Trophoblast cell (in vitro differentiated cells and primary cell): Measurements from ENCODE around the gene TSPAN12.
"Not testable (repeated sequence)": the region's sequence is repeated elsewhere in the genome, so short reads cannot be mapped to it uniquely, and the experiment has no call there.

Source experiments
- DNase-seq, 2 donors: peaks; one replicate each; pipeline ENCODE4 v3.0.0-alpha.2; 2016
- H2AFZ ChIP-seq: 2 replicates; pipeline ENCODE4 v1.6.1; 2013; ENCODE audit warnings: low read length, moderate library complexity, mild to moderate bottlenecking; ENCODE audit not compliant: insufficient read depth, poor library complexity
- H2AK5ac ChIP-seq: 2 replicates; pipeline ENCODE4 v1.6.1; 2013; ENCODE audit warnings: mild to moderate bottlenecking, low read length
- H2BK120ac ChIP-seq: 2 replicates; pipeline ENCODE4 v1.6.1; 2013; ENCODE audit warnings: low read length, mild to moderate bottlenecking, moderate library complexity; ENCODE audit not compliant: insufficient read depth, poor library complexity
- H2BK12ac ChIP-seq: 2 replicates; pipeline ENCODE4 v1.6.1; 2013; ENCODE audit warnings: mild to moderate bottlenecking, low read length, moderate library complexity
- H2BK5ac ChIP-seq: 2 replicates; pipeline ENCODE4 v1.6.1; 2013; ENCODE audit warnings: low read length, low read depth, moderate library complexity, mild to moderate bottlenecking; ENCODE audit not compliant: poor library complexity
- H3K14ac ChIP-seq: 2 replicates; pipeline ENCODE4 v1.6.1; 2013; ENCODE audit warnings: mild to moderate bottlenecking, low read length
- H3K18ac ChIP-seq: 2 replicates; pipeline ENCODE4 v1.6.1; 2013; ENCODE audit warnings: mild to moderate bottlenecking, low read length
- H3K23ac ChIP-seq: 2 replicates; pipeline ENCODE4 v1.6.1; 2013; ENCODE audit warnings: low read length
- H3K27ac ChIP-seq: 2 replicates; pipeline ENCODE4 v1.5.1; 2013; ENCODE audit warnings: low read depth, mild to moderate bottlenecking, inconsistent platforms, low read length, moderate library complexity
- H3K27me3 ChIP-seq: 2 replicates; pipeline ENCODE4 v1.6.1; 2013; ENCODE audit warnings: inconsistent platforms, mild to moderate bottlenecking, low read length, moderate library complexity; ENCODE audit not compliant: insufficient read depth
- H3K36me3 ChIP-seq, 2 experiments: 1 replicate in 1 of 2; 2 replicates in 1 of 2; pipeline ENCODE4 v1.6.1; 2013; ENCODE audit warnings: low read length in 2 of 2, mild to moderate bottlenecking in 2 of 2, moderate library complexity in 1 of 2; ENCODE audit not compliant: insufficient read depth in 2 of 2, control insufficient read depth in 1 of 2
- H3K4ac ChIP-seq: 2 replicates; pipeline ENCODE4 v1.6.1; 2013; ENCODE audit warnings: low read depth, mild to moderate bottlenecking, low read length, moderate library complexity
- H3K4me1 ChIP-seq, 2 experiments: 1 replicate in 1 of 2; 2 replicates in 1 of 2; pipeline ENCODE4 v1.6.1; 2013; ENCODE audit warnings: low read length in 2 of 2, mild to moderate bottlenecking in 2 of 2, moderate library complexity in 1 of 2; ENCODE audit not compliant: insufficient read depth in 2 of 2, control insufficient read depth in 1 of 2
- H3K4me2 ChIP-seq: 2 replicates; pipeline ENCODE4 v1.6.1; 2013; ENCODE audit warnings: inconsistent platforms, mild to moderate bottlenecking, low read length, moderate library complexity
- H3K4me3 ChIP-seq: 2 replicates; pipeline ENCODE4 v1.5.1; 2013; ENCODE audit warnings: mild to moderate bottlenecking, low read depth, low read length, inconsistent platforms
- H3K79me1 ChIP-seq: one replicate; pipeline ENCODE4 v1.6.1; 2013; ENCODE audit warnings: low read length
- H3K79me2 ChIP-seq: 2 replicates; pipeline ENCODE4 v1.6.1; 2013; ENCODE audit warnings: low read length, mild to moderate bottlenecking; ENCODE audit not compliant: control insufficient read depth, insufficient read depth, poor library complexity
- H3K9ac ChIP-seq: 2 replicates; pipeline ENCODE4 v1.6.1; 2013; ENCODE audit warnings: mild to moderate bottlenecking, low read length
- H3K9me3 ChIP-seq: 2 replicates; pipeline ENCODE4 v1.6.1; 2013; ENCODE audit warnings: low read depth, mild to moderate bottlenecking, control low read depth, inconsistent platforms, low read length; ENCODE audit not compliant: insufficient read depth
- H4K12ac ChIP-seq: 2 replicates; pipeline ENCODE4 v1.6.1; 2013; ENCODE audit warnings: low read depth, mild to moderate bottlenecking, low read length, moderate library complexity
- H4K8ac ChIP-seq: 2 replicates; pipeline ENCODE4 v1.6.1; 2013; ENCODE audit warnings: low read depth, mild to moderate bottlenecking, low read length, moderate library complexity
- H4K91ac ChIP-seq: one replicate; pipeline ENCODE4 v1.6.1; 2013; ENCODE audit warnings: low read depth, mild to moderate bottlenecking, low read length, moderate library complexity
- WGBS: extraction: QIAGEN DNeasy Blood & Tissue Kit; methylation state at CpG from one replicate; pipeline ENCODE4 v1.1.7; 2013; ENCODE audit warnings: missing lambda C conversion rate; ENCODE audit not compliant: insufficient read length, insufficient coverage; ENCODE audit errors: extremely low coverage; 5-methylcytosine and 5-hydroxymethylcytosine counted together

Gene TSPAN12

GRCh38 chr7:120780451-120780850 lies 77.5 kb downstream of the TSPAN12 start:
- not testable (repeated sequence) for H4K8ac ChIP-seq, H3K4me2 ChIP-seq, H2BK12ac ChIP-seq, H2BK5ac ChIP-seq, H3K18ac ChIP-seq, H2AK5ac ChIP-seq, H3K36me3 ChIP-seq, H2AFZ ChIP-seq, H3K27me3 ChIP-seq, H2BK120ac ChIP-seq, DNase-seq, H3K79me1 ChIP-seq, H4K91ac ChIP-seq, H4K12ac ChIP-seq, H3K9ac ChIP-seq, H3K9me3 ChIP-seq, H3K14ac ChIP-seq, H3K4me3 ChIP-seq, H3K4me1 ChIP-seq, H3K23ac ChIP-seq, H3K27ac ChIP-seq, H3K79me2 ChIP-seq, H3K4ac ChIP-seq
- no CpG with 5 or more reads among the region's 7 CpGs for WGBS

GRCh38 chr7:120779078-120779477 lies 78.9 kb downstream of the TSPAN12 start:
- H3K4me3 ChIP-seq, H3K36me3 ChIP-seq, H2AK5ac ChIP-seq, DNase-seq, H3K18ac ChIP-seq, H3K27ac ChIP-seq, H4K12ac ChIP-seq, H4K91ac ChIP-seq, H3K4me1 ChIP-seq, H3K23ac ChIP-seq, H3K4ac ChIP-seq, H3K14ac ChIP-seq, H2BK5ac ChIP-seq, H2BK120ac ChIP-seq, H3K9me3 ChIP-seq, H4K8ac ChIP-seq, H2AFZ ChIP-seq, H3K4me2 ChIP-seq, H3K9ac ChIP-seq, H3K79me1 ChIP-seq, H3K79me2 ChIP-seq, H2BK12ac ChIP-seq, H3K27me3 ChIP-seq: not testable (repeated sequence)
- WGBS, result no CpG with 5 or more reads among the region's 8 CpGs

GRCh38 chr7:120775755-120776154 lies 82.2 kb downstream of the TSPAN12 start:
- H2BK120ac ChIP-seq, result no peak overlapping the region

DNA sequence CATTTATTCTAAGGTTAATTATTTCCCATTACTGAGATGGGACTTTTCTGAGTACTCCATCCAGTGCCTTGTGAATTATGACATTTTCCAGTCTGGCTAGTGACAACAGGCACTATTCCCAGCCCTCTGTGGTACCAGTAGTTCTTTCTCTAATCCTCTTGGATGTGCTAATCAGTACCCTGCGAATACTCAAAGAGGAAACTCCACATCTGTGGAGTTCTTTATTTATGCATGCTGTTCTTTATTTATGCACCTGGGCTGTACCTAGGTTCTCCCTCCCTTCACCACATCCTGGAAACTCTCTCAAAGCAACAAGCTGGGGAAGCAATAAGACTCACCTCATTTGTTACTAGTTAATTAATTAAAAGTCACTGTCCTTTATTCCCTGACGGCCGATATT lies 83.5 kb downstream of the TSPAN12 start:
- Histone ChIP-seq H4K8ac (no peak overlapping the region), H3K27ac (no peak overlapping the region), H2BK120ac (no peak overlapping the region), H3K4me2 (no peak overlapping the region), H3K79me2 (no peaks in the 10 kb centered on the region), H3K27me3 (no peaks in the 10 kb centered on the region), H3K79me1 (no peaks in the 10 kb centered on the region), H4K91ac (no peak overlapping the region), H3K23ac (no peak overlapping the region), H3K4me1 (no peaks in the 10 kb centered on the region), H3K4ac (no peak overlapping the region), H2AFZ (no peak overlapping the region), H2AK5ac (no peak overlapping the region), H3K14ac (no peak overlapping the region), H3K18ac (no peak overlapping the region), H3K9ac (no peak overlapping the region), H3K4me3 (no peak overlapping the region), H2BK5ac (no peak overlapping the region), H2BK12ac (no peak overlapping the region), H3K36me3 (no peaks in the 10 kb centered on the region), H3K9me3 (no peaks in the 10 kb centered on the region), H4K12ac (no peak overlapping the region)
- no CpG with 5 or more reads among the region's 3 CpGs for WGBS
- no peak for DNase-seq

More at GRCh38 chr7:120775755-120776154, 82.2 kb downstream of the TSPAN12 start:
- no peaks in the 10 kb centered on the region for H3K4me1 ChIP-seq
- no peak overlapping the region for H3K14ac ChIP-seq
- no peak overlapping the region for H4K8ac ChIP-seq
- no peak overlapping the region for H2BK12ac ChIP-seq
- no peak for DNase-seq
- no peak overlapping the region for H4K12ac ChIP-seq
- H3K23ac ChIP-seq, result no peak overlapping the region
- H3K9me3 ChIP-seq, result no peaks in the 10 kb centered on the region
- H3K4me2 ChIP-seq, result no peak overlapping the region
- no peak overlapping the region for H4K91ac ChIP-seq
- no peak overlapping the region for H3K4ac ChIP-seq
- no peaks in the 10 kb centered on the region for H3K36me3 ChIP-seq
- H3K27me3 ChIP-seq, result no peaks in the 10 kb centered on the region
- no peak overlapping the region for H2AFZ ChIP-seq
- H3K18ac ChIP-seq, result no peak overlapping the region
- H2AK5ac ChIP-seq, result no peak overlapping the region
- no peak overlapping the region for H3K9ac ChIP-seq
- H3K79me1 ChIP-seq, result no peaks in the 10 kb centered on the region
- H2BK5ac ChIP-seq, result no peak overlapping the region
- H3K79me2 ChIP-seq, result no peaks in the 10 kb centered on the region
- H3K27ac ChIP-seq, result no peak overlapping the region
- no peak overlapping the region for H3K4me3 ChIP-seq
